ENCODE data around the gene PTPRD.

Gene PTPRD

DNA sequence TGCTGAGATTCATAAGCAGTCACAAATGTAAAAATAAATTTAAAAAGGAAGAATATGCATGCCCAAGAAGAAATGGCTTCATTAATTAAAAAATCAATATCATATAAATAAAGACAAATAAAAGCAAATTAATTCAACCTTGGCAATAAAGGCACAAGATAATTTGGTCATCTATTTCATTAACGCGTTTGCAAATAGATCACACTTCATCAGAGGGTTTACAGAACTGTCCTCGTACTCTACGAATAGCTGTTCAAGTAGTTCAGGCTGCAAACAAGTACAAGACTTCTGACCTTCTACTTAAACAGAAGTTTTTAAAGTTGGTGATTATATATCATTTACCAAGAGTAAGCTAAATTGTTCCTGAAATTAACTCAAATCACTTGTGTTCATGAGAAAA is 2038.0 kb downstream of the PTPRD start:
- no peak overlapping the region for H3K4me3 ChIP-seq (ENCODE audit: low read depth, low read length)
- TF ChIP-seq, protein P1, sequence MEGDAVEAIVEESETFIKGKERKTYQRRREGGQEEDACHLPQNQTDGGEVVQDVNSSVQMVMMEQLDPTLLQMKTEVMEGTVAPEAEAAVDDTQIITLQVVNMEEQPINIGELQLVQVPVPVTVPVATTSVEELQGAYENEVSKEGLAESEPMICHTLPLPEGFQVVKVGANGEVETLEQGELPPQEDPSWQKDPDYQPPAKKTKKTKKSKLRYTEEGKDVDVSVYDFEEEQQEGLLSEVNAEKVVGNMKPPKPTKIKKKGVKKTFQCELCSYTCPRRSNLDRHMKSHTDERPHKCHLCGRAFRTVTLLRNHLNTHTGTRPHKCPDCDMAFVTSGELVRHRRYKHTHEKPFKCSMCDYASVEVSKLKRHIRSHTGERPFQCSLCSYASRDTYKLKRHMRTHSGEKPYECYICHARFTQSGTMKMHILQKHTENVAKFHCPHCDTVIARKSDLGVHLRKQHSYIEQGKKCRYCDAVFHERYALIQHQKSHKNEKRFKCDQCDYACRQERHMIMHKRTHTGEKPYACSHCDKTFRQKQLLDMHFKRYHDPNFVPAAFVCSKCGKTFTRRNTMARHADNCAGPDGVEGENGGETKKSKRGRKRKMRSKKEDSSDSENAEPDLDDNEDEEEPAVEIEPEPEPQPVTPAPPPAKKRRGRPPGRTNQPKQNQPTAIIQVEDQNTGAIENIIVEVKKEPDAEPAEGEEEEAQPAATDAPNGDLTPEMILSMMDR (IDR thresholded peaks at IDR 0.05; ENCODE audit: low read depth, low read length, missing control alignments): no peak
- in situ Hi-C loops (cut with HindIII; ENCODE audit: low sequenced_read_pairs): no loop called here
- no peak for DNase-seq (ENCODE audit: low read depth)

DNA sequence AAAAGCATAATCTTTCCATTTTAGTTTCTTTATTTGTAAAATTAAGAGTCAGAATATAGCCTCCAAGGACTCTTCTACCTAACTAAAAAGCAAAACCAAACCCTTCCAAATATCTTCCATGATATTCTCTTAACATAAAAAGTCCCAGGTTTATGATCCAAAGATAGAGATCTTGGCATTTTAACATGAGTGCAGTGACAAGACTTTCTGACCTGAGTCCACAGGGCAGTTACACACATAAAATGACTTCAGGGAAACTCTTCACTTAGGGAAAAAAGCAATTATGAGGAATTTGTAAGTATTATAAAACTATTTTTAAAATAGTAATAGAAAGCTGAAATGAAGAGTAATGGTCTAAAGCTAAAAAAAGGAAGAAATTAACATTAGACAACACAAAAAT is 2040.6 kb downstream of the PTPRD start:
- H3K4me3 ChIP-seq (ENCODE audit: low read depth, low read length): no peak overlapping the region
- in situ Hi-C loops (cut with HindIII; ENCODE audit: low sequenced_read_pairs): no loop called here
- no peak for DNase-seq (ENCODE audit: low read depth)
- TF ChIP-seq, protein P1 (IDR thresholded peaks at IDR 0.05; ENCODE audit: low read depth, low read length, missing control alignments): no peak

DNA sequence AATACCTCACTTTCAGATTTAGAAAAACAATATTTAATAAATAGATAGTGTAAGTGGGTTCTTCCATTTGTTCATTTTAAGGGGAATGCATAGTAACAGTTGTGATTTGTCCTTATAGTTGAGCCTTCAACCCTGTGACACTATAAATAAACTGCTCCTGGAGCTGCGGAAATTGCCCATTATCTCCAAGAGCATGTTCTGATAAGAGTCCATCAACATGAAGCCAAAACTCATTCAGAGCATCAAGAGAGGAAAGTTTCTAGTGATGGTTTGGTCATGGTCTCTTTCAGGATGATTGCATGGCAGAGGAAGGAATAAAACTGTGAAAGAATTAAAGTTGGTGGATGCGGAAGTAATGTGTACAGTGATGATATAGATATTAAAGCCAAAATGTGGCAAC is 2041.2 kb downstream of the PTPRD start:
- no peak for DNase-seq (ENCODE audit: low read depth)
- no peak overlapping the region for H3K4me3 ChIP-seq (ENCODE audit: low read depth, low read length)
- in situ Hi-C loops (cut with HindIII; ENCODE audit: low sequenced_read_pairs): no loop called here
- TF ChIP-seq, protein P1 (IDR thresholded peaks at IDR 0.05; ENCODE audit: low read depth, low read length, missing control alignments): no peak

DNA sequence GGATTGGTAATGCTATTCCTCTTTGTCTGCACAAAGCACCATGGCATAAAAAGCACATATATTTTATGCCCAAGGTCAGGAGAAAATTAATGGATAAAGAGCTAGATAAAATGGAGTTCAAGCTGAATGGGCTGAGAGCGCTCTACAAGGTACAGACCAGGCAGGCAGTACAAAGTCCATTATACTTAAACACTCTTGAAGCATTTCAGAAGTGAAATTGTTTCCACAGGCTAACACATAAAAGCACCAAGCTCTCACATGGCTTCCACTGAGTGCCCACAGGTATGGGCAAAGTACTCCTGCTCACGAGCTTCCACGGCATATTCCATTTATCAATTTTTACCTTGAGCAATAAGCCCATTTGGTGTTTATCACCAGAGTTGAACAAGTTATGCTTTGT is 2042.0 kb downstream of the PTPRD start:
- H3K4me3 ChIP-seq (ENCODE audit: low read depth, low read length): no peak overlapping the region
- in situ Hi-C loops (cut with HindIII; ENCODE audit: low sequenced_read_pairs): no loop called here
- TF ChIP-seq, protein P1 (IDR thresholded peaks at IDR 0.05; ENCODE audit: low read depth, low read length, missing control alignments): no peak
- DNase-seq (ENCODE audit: low read depth): no peak

DNA sequence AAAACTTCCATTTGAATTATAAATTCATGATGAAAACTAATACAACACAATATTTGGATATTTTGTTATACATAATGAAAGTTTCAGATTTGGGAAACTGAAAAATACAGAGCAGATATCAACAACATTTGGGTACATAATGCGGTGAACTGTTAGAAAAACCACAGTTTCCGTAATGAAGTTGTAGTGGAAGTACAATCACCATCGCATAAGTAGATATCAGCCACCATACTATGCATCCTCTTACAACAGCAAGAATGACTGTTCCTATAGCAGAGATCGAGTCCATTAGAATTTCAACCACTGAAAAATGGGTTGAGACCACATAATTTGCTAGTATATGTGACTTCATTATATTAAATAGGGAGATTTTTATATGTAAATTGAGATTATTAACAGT is 2043.0 kb downstream of the PTPRD start:
- TF ChIP-seq, protein P1 (IDR thresholded peaks at IDR 0.05; ENCODE audit: low read depth, low read length, missing control alignments): no peak
- no peak for DNase-seq (ENCODE audit: low read depth)
- no peak overlapping the region for H3K4me3 ChIP-seq (ENCODE audit: low read depth, low read length)
- in situ Hi-C loops (cut with HindIII; ENCODE audit: low sequenced_read_pairs): no loop called here

DNA sequence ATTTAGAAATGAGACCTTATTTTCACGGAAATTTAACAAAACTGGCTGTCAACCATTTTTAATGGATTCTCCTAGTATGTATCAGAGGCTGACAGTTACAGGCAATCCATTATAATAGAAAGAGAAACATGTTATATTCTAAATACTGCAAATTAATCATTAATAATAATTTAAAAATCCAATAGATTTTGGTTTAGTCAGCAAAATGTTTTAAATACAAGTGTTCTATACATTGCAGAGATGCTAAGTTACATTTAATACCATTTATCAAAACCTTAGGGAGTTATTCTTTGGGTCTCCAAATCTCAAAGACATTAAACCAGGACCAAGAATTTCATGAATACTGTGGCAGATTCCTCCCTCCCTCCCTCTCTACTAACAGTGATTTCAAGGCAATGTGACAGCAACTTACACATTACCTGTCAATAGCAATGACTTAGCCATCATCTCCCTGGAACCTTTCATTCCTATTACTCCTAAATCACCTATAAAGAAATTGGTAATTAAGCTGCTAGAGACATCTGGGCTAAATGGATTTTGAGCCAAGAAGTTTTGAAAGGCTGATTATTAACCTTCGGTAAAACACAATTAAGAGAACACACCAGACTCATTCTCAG is 2044.7 kb downstream of the PTPRD start:
- in situ Hi-C loops (cut with HindIII; ENCODE audit: low sequenced_read_pairs): no loop called here
- no peak overlapping the region for H3K4me3 ChIP-seq (ENCODE audit: low read depth, low read length)
- DNase-seq (ENCODE audit: low read depth): no peak
- TF ChIP-seq, protein P1 (IDR thresholded peaks at IDR 0.05; ENCODE audit: low read depth, low read length, missing control alignments): no peak
